Activated naive CD8-positive, alpha-beta T cell (primary cell): Measurements from ENCODE around the gene TMEM79.

Experiments
- H3K27ac Mint-ChIP-seq: one replicate; pipeline ENCODE4 v1.8.0; 2021; ENCODE audit warnings: mixed read lengths
- H3K27me3 Mint-ChIP-seq: one replicate; pipeline ENCODE4 v1.8.0; 2021; ENCODE audit warnings: mixed read lengths
- H3K36me3 Mint-ChIP-seq: one replicate; pipeline ENCODE4 v1.8.0; 2021; ENCODE audit warnings: mixed read lengths
- H3K4me1 Mint-ChIP-seq: one replicate; pipeline ENCODE4 v1.8.0; 2021; ENCODE audit warnings: low read depth, mixed read lengths
- H3K4me3 Mint-ChIP-seq: one replicate; pipeline ENCODE4 v1.8.0; 2021; ENCODE audit warnings: mild to moderate bottlenecking, mixed read lengths
- H3K9me3 Mint-ChIP-seq: one replicate; pipeline ENCODE4 v1.8.0; 2021; ENCODE audit warnings: low read depth, mixed read lengths

Gene TMEM79

DNA sequence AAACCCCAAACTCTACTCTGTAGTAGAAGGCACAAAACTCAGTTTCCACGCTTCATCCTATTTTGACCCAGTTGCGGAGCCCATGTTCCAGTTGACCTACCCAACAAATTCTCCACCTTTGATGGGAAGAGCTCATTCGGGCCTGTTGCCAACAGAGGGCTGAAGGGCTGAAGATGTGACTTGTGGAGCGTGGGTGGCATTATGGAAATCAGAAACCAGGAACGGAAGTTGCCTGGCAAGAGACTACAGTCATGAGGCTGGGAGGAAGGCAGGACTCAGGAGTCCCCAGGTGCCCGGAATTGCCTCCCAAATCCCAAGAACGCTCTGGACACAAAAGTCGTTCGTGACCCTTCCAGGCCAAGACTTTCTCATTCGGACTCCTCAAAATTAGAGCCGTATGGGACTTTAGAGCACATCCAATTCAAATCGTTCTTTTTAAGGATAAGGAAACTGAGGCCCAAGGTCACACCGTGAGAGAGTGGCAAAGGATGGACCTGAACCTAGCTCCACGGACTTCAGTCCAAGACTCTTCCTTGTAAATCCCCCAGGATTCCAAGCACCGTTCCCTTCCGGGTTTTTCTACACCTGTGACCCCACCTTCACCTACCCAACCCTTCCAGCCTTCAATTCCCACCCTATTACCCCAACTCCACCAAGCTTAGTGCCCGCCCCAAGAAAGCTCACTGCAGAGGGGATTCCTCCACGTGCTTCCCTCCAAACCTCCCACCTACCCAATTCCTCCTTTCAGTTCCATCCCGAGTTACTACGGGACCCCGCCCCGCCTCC is 2.2 kb upstream of the TMEM79 start:
- Mint-ChIP-seq H3K9me3 (no peaks in the 10 kb centered on the region), H3K27ac (peak overlapping the region; percentile 98), H3K4me1 (peaks cover 31% of the 10 kb centered on the region), H3K27me3 (no peaks in the 10 kb centered on the region), H3K4me3 (peak overlapping the region; percentile 99), H3K36me3 (peaks cover 2% of the 10 kb centered on the region)

- Mint-ChIP-seq H3K27me3 (no peaks in the 10 kb centered on the region), H3K4me3 (peak within 1 kb of the TSS; percentile 99), H3K4me1 (peaks cover 31% of the 10 kb centered on the region), H3K9me3 (no peaks in the 10 kb centered on the region), H3K27ac (peak within 1 kb of the TSS; percentile 98), H3K36me3 (peaks cover 2% of the 10 kb centered on the region)
Measured at GRCh38 chr1:156282479-156283222, 1.5 kb upstream of the TMEM79 start, which contains the start of gene SMG5. Gene SMG5, minus strand, starts transcription at chr1:156282825. Its CDS starts 145 bp downstream, at chr1:156282680.

DNA sequence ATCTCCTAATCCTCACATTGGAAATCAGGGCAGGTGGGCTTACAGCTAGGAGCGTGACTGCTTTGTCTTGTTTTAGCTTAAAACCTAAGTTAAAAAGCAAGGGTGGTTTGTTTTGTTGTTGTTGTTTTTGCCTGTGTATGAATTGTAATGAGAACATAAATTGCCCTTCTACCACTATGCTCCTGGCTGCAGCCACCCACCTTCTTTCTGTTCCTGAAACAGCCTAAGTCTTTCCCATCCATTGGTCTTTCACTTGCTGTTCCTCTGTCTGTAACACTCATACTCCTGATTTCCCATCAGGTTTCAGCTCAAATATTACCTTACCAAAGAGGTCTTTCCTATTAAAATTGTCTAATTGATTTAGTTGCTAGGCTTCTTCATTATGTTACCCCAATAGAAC is 604 bp upstream of the TMEM79 start:
- Mint-ChIP-seq H3K4me1 (peaks cover 27% of the 10 kb centered on the region), H3K27ac (peak overlapping the region; percentile 98), H3K36me3 (no peaks in the 10 kb centered on the region), H3K4me3 (peak overlapping the region; percentile 99), H3K9me3 (no peaks in the 10 kb centered on the region), H3K27me3 (no peaks in the 10 kb centered on the region)

DNA sequence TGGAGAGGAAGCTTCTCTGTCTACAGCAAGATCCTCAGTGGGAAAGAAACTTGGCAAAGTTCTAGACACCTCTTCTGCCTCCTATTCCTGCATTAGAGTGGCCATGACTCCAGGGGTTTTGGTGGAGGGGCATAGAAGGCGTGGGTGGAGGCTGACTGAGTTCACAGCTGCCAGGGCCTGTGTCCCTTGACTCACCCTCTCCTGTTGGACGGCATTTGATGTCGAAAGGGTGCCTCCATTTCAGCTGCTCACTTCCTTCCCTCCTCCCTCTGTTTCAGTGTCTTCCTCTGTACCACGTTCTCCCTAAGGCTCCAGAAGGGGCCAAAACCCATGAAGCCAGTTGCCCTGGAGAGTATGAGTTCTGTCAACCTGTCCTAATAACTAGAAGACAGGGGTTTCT is 632 bp downstream of the TMEM79 start:
- peak overlapping the region; percentile 38 for H3K4me3 Mint-ChIP-seq

GRCh38 chr1:156285437-156285836 is 1.3 kb downstream of the TMEM79 start:
- Mint-ChIP-seq H3K4me1 (peaks cover 22% of the 10 kb centered on the region), H3K27ac (no peak overlapping the region)

More for the DNA sequence above, 632 bp downstream of the TMEM79 start:
- H3K9me3 Mint-ChIP-seq, result no peaks in the 10 kb centered on the region
- no peak overlapping the region for H3K27ac Mint-ChIP-seq
- no peaks in the 10 kb centered on the region for H3K36me3 Mint-ChIP-seq
- H3K4me1 Mint-ChIP-seq, result peaks cover 27% of the 10 kb centered on the region
- no peaks in the 10 kb centered on the region for H3K27me3 Mint-ChIP-seq

GRCh38 chr1:156286061-156286460 is 1.9 kb downstream of the TMEM79 start:
- H3K4me1 Mint-ChIP-seq, result peaks cover 17% of the 10 kb centered on the region
- H3K27me3 Mint-ChIP-seq, result no peaks in the 10 kb centered on the region
- H3K4me3 Mint-ChIP-seq, result no peak overlapping the region
- no peaks in the 10 kb centered on the region for H3K9me3 Mint-ChIP-seq
- no peak overlapping the region for H3K27ac Mint-ChIP-seq
- H3K36me3 Mint-ChIP-seq, result no peaks in the 10 kb centered on the region

More at GRCh38 chr1:156285437-156285836, 1.3 kb downstream of the TMEM79 start:
- no peaks in the 10 kb centered on the region for H3K36me3 Mint-ChIP-seq
- H3K9me3 Mint-ChIP-seq, result no peaks in the 10 kb centered on the region
- H3K4me3 Mint-ChIP-seq, result no peak overlapping the region
- no peaks in the 10 kb centered on the region for H3K27me3 Mint-ChIP-seq

- Mint-ChIP-seq H3K4me3 (no peak overlapping the region), H3K27ac (peak overlapping the region; percentile 6), H3K9me3 (no peaks in the 10 kb centered on the region), H3K36me3 (no peaks in the 10 kb centered on the region), H3K4me1 (peaks cover 4% of the 10 kb centered on the region), H3K27me3 (no peaks in the 10 kb centered on the region)
Measured at GRCh38 chr1:156289857-156290256, 5.7 kb downstream of the TMEM79 start.

- Mint-ChIP-seq H3K9me3 (no peaks in the 10 kb centered on the region), H3K4me1 (peaks cover 16% of the 10 kb centered on the region), H3K27ac (peak overlapping the region; percentile 50), H3K27me3 (no peaks in the 10 kb centered on the region), H3K4me3 (no peak overlapping the region), H3K36me3 (no peaks in the 10 kb centered on the region)
Measured at GRCh38 chr1:156291226-156292061, 7.3 kb downstream of the TMEM79 start.

- Mint-ChIP-seq H3K36me3 (no peaks in the 10 kb centered on the region), H3K4me1 (peaks cover 16% of the 10 kb centered on the region), H3K27me3 (no peaks in the 10 kb centered on the region), H3K9me3 (no peaks in the 10 kb centered on the region), H3K4me3 (no peak overlapping the region), H3K27ac (no peak overlapping the region)
Measured at GRCh38 chr1:156293098-156293434, 8.9 kb downstream of the TMEM79 start.

DNA sequence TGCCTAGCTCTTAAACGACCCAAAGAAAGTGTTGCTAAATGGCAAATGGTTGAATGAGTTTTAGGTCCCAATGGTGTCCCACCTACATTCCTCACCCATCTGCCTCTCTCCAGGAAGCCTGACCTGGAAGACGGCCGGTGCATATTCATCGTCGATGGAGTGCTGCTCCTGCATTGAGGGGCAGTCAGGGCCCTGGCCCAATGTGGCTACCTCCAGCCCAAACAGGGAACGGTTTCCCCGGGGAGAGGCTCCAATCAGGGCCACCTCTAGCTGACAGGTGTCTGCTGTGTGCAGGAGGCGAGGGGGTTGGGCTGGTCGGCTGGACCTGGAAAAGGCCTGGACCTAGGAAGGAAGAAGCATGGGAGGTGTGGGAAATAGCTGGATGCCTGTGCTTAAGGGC is 9.8 kb downstream of the TMEM79 start:
- H3K9me3 Mint-ChIP-seq, result no peaks in the 10 kb centered on the region
- H3K36me3 Mint-ChIP-seq, result no peaks in the 10 kb centered on the region
- no peak overlapping the region for H3K4me3 Mint-ChIP-seq
- H3K27ac Mint-ChIP-seq, result no peak overlapping the region
- H3K4me1 Mint-ChIP-seq, result peaks cover 16% of the 10 kb centered on the region
- no peaks in the 10 kb centered on the region for H3K27me3 Mint-ChIP-seq

DNA sequence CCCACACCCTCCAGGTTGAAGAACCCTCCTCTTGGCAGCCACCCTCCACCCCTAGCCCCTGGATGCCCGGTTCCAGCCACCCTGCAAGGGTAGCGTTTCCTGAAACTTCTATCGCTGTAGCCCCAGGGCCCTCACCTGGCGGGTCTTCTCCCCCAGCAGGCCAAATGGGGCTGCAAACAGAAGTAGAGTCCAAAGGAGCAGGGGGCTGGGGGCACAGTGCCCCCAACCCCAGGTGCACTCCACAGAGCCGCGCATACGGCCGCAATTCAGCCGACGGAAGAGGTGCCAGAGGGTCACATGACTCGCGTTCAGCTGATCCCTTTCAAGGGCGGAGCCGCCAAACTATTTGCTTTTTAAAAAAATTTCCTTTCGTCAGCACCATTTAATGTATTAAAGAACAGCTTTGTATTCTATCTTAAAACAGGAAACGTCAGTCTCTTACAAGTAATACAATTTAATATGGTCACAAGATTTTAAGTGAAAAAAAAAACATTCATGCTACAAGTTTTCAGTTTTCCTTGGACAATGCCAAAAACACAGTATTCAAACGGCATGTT is 11.3 kb downstream of the TMEM79 start, which contains the start of gene GLMP:
Gene GLMP, minus strand, starts transcription at position 289 of the 557 bp plus-strand sequence. Its CDS starts 34 bp downstream, at position 255.
- Mint-ChIP-seq H3K27ac (peak within 1 kb of the TSS; percentile 64), H3K4me1 (peaks cover 16% of the 10 kb centered on the region), H3K9me3 (no peaks in the 10 kb centered on the region), H3K36me3 (no peaks in the 10 kb centered on the region), H3K4me3 (peak within 1 kb of the TSS; percentile 89), H3K27me3 (no peaks in the 10 kb centered on the region)

DNA sequence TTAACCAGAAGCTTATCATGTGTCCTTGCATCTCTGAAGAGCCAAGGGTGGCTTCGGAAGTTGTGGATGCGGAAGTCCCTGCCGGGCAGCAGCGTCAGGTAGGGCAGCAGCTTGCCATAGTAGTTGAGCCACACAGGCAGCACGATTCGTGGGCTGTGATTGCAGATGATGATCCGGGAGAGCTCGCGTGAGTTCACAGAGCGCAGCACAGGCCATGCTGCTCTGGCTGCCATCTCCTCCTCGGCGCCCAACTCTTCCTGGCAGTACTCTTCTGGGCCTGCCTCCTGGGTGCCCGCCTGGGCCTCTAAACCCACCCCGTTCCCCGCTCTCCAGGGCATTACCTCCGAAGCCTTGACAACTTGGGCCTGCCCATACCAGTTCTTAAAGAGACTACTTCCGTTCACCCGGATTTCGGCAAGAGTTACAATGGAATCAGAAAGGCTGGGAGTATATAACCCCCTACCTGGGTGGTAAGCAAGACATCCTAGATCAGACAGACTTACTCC is 14.8 kb downstream of the TMEM79 start, which contains the start of gene VHLL:
Gene VHLL, minus strand, starts transcription at position 456 of the 506 bp plus-strand sequence. Its CDS starts 118 bp downstream, at position 338.
- Mint-ChIP-seq H3K4me3 (no peak within 1 kb of the TSS), H3K36me3 (no peaks in the 10 kb centered on the region), H3K4me1 (peaks cover 16% of the 10 kb centered on the region), H3K9me3 (no peaks in the 10 kb centered on the region), H3K27ac (no peak within 1 kb of the TSS), H3K27me3 (no peaks in the 10 kb centered on the region)

DNA sequence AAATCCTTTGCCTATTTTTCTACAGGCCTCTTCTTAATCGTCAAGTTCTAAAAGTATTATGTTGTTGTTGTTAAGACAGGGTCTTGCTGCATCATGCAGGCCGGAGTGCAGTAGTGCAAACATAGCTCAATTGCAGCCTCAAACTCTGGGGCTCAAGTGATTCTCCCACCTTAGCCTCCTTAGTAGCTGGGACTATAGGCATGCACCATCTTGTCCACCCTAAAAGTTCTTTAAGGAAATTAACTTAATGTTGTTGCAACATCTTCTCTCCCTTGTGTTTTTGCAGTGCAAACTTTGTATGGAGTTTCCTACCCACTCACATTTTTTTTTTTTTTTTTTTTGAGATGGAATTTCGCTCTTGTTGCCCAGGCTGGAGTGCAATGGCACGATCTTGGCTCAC is 19.1 kb downstream of the TMEM79 start:
- H3K4me3 Mint-ChIP-seq, result no peak overlapping the region
- H3K27me3 Mint-ChIP-seq, result no peaks in the 10 kb centered on the region
- no peaks in the 10 kb centered on the region for H3K9me3 Mint-ChIP-seq
- H3K36me3 Mint-ChIP-seq, result peaks cover 2% of the 10 kb centered on the region
- no peaks in the 10 kb centered on the region for H3K4me1 Mint-ChIP-seq
- H3K27ac Mint-ChIP-seq, result no peak overlapping the region

DNA sequence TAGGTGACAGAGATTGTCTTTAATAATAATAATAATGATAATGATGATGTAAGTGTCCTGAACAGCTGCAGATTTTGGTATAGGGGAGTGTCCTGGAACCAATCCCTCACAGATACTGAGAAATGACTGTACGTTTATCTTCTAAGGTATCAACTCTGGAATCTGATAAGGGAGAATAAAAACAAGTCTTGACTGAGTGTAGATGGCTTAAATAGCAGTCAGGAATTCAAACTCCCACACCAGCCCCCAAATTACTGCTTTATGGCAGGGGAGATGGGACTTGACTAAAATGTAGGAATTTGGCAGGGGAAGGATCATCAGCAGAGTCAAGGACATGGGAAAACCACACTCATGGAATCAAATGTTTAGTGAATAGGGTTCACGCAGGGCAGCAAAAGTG is 21.1 kb downstream of the TMEM79 start:
- H3K36me3 Mint-ChIP-seq, result peaks cover 2% of the 10 kb centered on the region
- no peak overlapping the region for H3K4me3 Mint-ChIP-seq
- H3K4me1 Mint-ChIP-seq, result no peaks in the 10 kb centered on the region
- no peaks in the 10 kb centered on the region for H3K9me3 Mint-ChIP-seq
- H3K27me3 Mint-ChIP-seq, result no peaks in the 10 kb centered on the region
- H3K27ac Mint-ChIP-seq, result no peak overlapping the region
